ENCODE data around the gene TMCO5A.
"Not testable (repeated sequence)": the region's sequence is repeated elsewhere in the genome, so short reads cannot be mapped to it uniquely, and the experiment has no call there.

The TMCO5A gene

GRCh38 chr15:37934340-37934739, at the start of gene TMCO5A:
Gene TMCO5A (plus strand): TSS chr15:37934640. CDS start chr15:37936324, 1,684 bp downstream.
- DNase-seq: no peak

- no peak for DNase-seq
Observed at GRCh38 chr15:37885651-37886050, 48.8 kb upstream of the TMCO5A start.

- DNase-seq: no peak
Observed at GRCh38 chr15:37888356-37888755, 46.1 kb upstream of the TMCO5A start.

- peak; percentile 77 for DNase-seq
Observed at GRCh38 chr15:37891766-37892368, 42.6 kb upstream of the TMCO5A start.

- DNase-seq: no peak
Observed at GRCh38 chr15:37893309-37893708, 41.1 kb upstream of the TMCO5A start.

GRCh38 chr15:37898362-37898761, 36.1 kb upstream of the TMCO5A start:
- DNase-seq: no peak

- no peak for DNase-seq
Observed at GRCh38 chr15:37900326-37901221, 33.9 kb upstream of the TMCO5A start.

- no peak for DNase-seq
Observed at GRCh38 chr15:37902126-37902525, 32.3 kb upstream of the TMCO5A start.

GRCh38 chr15:37903919-37904625, 30.4 kb upstream of the TMCO5A start:
- no peak for DNase-seq

- no peak for DNase-seq
Observed at GRCh38 chr15:37907136-37907535, 27.3 kb upstream of the TMCO5A start.

- DNase-seq: no peak
Observed at GRCh38 chr15:37921527-37922385, 12.7 kb upstream of the TMCO5A start.

GRCh38 chr15:37926136-37926535, 8.3 kb upstream of the TMCO5A start:
- DNase-seq: no peak

GRCh38 chr15:37929238-37929637, 5.2 kb upstream of the TMCO5A start:
- no peak for DNase-seq

- no peak for DNase-seq
Observed at GRCh38 chr15:37931321-37931720, 3.1 kb upstream of the TMCO5A start.

- no peak for DNase-seq
Observed at GRCh38 chr15:37931868-37932267, 2.6 kb upstream of the TMCO5A start.

GRCh38 chr15:37932549-37932948, 1.9 kb upstream of the TMCO5A start:
- no peak for DNase-seq

GRCh38 chr15:37933666-37934065, 774 bp upstream of the TMCO5A start:
- DNase-seq: no peak

GRCh38 chr15:37940876-37941275, 6.4 kb downstream of the TMCO5A start:
- no peak for DNase-seq

GRCh38 chr15:37941779-37942178, 7.3 kb downstream of the TMCO5A start:
- DNase-seq: no peak

- DNase-seq: no peak
Observed at GRCh38 chr15:37951999-37952398, 17.6 kb downstream of the TMCO5A start.

GRCh38 chr15:37960742-37961141, 26.3 kb downstream of the TMCO5A start:
- DNase-seq: not testable (repeated sequence)

GRCh38 chr15:37967788-37968187, 33.3 kb downstream of the TMCO5A start:
- no peak for DNase-seq

GRCh38 chr15:37973856-37974255, 39.4 kb downstream of the TMCO5A start:
- DNase-seq: no peak

Data from midbrain (tissue), 1 donor.